Activated T-helper 1 cell treated with anti-CD3 and anti-CD28 coated beads, Interleukin-12 subunit alpha, Interleukin-12 subunit beta, Interleukin-2, Interleukin-4 antibody, amounts not matched to agents 30 ng/mL and 10 ng/mL and 1 ng/mL, durations not matched to agents 14 hours and 24 hours and 36 hours (primary cell): ENCODE results near the gene EMC6. TPM values are rescaled to one million over a fixed set of nuclear protein-coding genes. Genes with fewer than 3 reads are reported as not detected.
A peak's percentile ranks its signal among the peaks of the same experiment; 100 is the strongest.

Source experiments
- DNase-seq: peaks from one replicate; pipeline ENCODE4 v3.0.0; 2021; ENCODE audit warnings: low spot score
- H3K27ac Mint-ChIP-seq: one replicate; pipeline ENCODE4 v1.8.0; 2021; ENCODE audit warnings: mild to moderate bottlenecking, mixed read lengths
- H3K27me3 Mint-ChIP-seq: one replicate; pipeline ENCODE4 v1.8.0; 2022; ENCODE audit warnings: mild to moderate bottlenecking, moderate library complexity, mixed read lengths; ENCODE audit not compliant: insufficient read depth
- H3K36me3 Mint-ChIP-seq: one replicate; pipeline ENCODE4 v1.8.0; 2021; ENCODE audit warnings: low read depth, mixed read lengths
- H3K4me1 Mint-ChIP-seq: one replicate; pipeline ENCODE4 v1.8.0; 2021; ENCODE audit warnings: low read depth, mixed read lengths
- H3K4me3 Mint-ChIP-seq: one replicate; pipeline ENCODE4 v1.8.0; 2021; ENCODE audit warnings: mild to moderate bottlenecking, moderate library complexity, mixed read lengths
- H3K9me3 Mint-ChIP-seq: one replicate; pipeline ENCODE4 v1.8.0; 2021; ENCODE audit warnings: mixed read lengths
- intact Hi-C: fragments of 100-400 bp; cut with micrococcal nuclease; formaldehyde crosslinking; loops from one replicate; pipeline ENCODE4 v1.15.1; 2024
- total RNA-seq: library from RNA; stranded (reverse); gene quantifications from 2 replicates; pipeline ENCODE4 v1.2.3, GENCODE V29; 2022

EMC6 gene
- 63.6 and 73.3 TPM in 2 replicates for total RNA-seq

- Mint-ChIP-seq H3K36me3 (peaks cover 20% of the 10 kb centered on the region), H3K4me3 (peak within 1 kb of the TSS; percentile 98), H3K9me3 (no peaks in the 10 kb centered on the region), H3K4me1 (peaks cover 21% of the 10 kb centered on the region), H3K27ac (peak within 1 kb of the TSS; percentile 97), H3K27me3 (peaks cover 2% of the 10 kb centered on the region)
- intact Hi-C loops = loop anchor here (1.0 to 5.0 kb wide), 8 partner anchors 26 to 224 kb away; partner anchors contain the start of genes CAMKK1, CTNS, HASPIN and NCBP3
- peak; percentile 100 for DNase-seq
These were observed at the start of gene EMC6, which contains the start of gene TAX1BP3 for GRCh38 chr17:3668279-3669084. TSS of gene EMC6 (plus strand) at chr17:3668812. CDS start at chr17:3669147, 335 bp downstream. TSS of gene TAX1BP3 (minus strand) at chr17:3668578. CDS start at chr17:3668526, 52 bp downstream.

- H3K4me1 Mint-ChIP-seq = no peaks in the 10 kb centered on the region
- H3K27me3 Mint-ChIP-seq = no peaks in the 10 kb centered on the region
- H3K4me3 Mint-ChIP-seq = no peak overlapping the region
- peak overlapping the region; percentile 7 for H3K27ac Mint-ChIP-seq
- intact Hi-C loops = no loop called here
- DNase-seq = no peak
- H3K36me3 Mint-ChIP-seq = peaks cover 44% of the 10 kb centered on the region
- no peaks in the 10 kb centered on the region for H3K9me3 Mint-ChIP-seq
These were observed 47.4 kb upstream of the EMC6 start for GRCh38 chr17:3621146-3621720.

GRCh38 chr17:3622977-3623594, 45.5 kb upstream of the EMC6 start:
- H3K27me3 Mint-ChIP-seq = no peaks in the 10 kb centered on the region
- no peak overlapping the region for H3K4me3 Mint-ChIP-seq
- H3K36me3 Mint-ChIP-seq = peaks cover 36% of the 10 kb centered on the region
- no peak for DNase-seq
- intact Hi-C loops = no loop called here
- H3K27ac Mint-ChIP-seq = no peak overlapping the region
- H3K4me1 Mint-ChIP-seq = no peaks in the 10 kb centered on the region
- no peaks in the 10 kb centered on the region for H3K9me3 Mint-ChIP-seq

GRCh38 chr17:3626831-3627768, 41.5 kb upstream of the EMC6 start:
- DNase-seq = no peak
- H3K27ac Mint-ChIP-seq = peak overlapping the region; percentile 15
- no peaks in the 10 kb centered on the region for H3K9me3 Mint-ChIP-seq
- H3K4me3 Mint-ChIP-seq = no peak overlapping the region
- no peaks in the 10 kb centered on the region for H3K4me1 Mint-ChIP-seq
- intact Hi-C loops = no loop called here
- H3K36me3 Mint-ChIP-seq = peaks cover 26% of the 10 kb centered on the region
- H3K27me3 Mint-ChIP-seq = no peaks in the 10 kb centered on the region

- no peaks in the 10 kb centered on the region for H3K27me3 Mint-ChIP-seq
- no peak for DNase-seq
- intact Hi-C loops = no loop called here
- H3K4me1 Mint-ChIP-seq = no peaks in the 10 kb centered on the region
- no peak overlapping the region for H3K4me3 Mint-ChIP-seq
- no peak overlapping the region for H3K27ac Mint-ChIP-seq
- H3K9me3 Mint-ChIP-seq = no peaks in the 10 kb centered on the region
- peaks cover 23% of the 10 kb centered on the region for H3K36me3 Mint-ChIP-seq
These were observed 40.8 kb upstream of the EMC6 start for GRCh38 chr17:3627769-3628167.

- intact Hi-C loops = no loop called here
- H3K27me3 Mint-ChIP-seq = no peaks in the 10 kb centered on the region
- H3K4me3 Mint-ChIP-seq = no peak overlapping the region
- DNase-seq = no peak
- peaks cover 21% of the 10 kb centered on the region for H3K36me3 Mint-ChIP-seq
- H3K4me1 Mint-ChIP-seq = peaks cover 12% of the 10 kb centered on the region
- peak overlapping the region; percentile 48 for H3K27ac Mint-ChIP-seq
- no peaks in the 10 kb centered on the region for H3K9me3 Mint-ChIP-seq
These were observed 37.8 kb upstream of the EMC6 start for GRCh38 chr17:3630781-3631180.

- DNase-seq = no peak
- Mint-ChIP-seq H3K4me3 (no peak overlapping the region), H3K27me3 (no peaks in the 10 kb centered on the region), H3K4me1 (peaks cover 15% of the 10 kb centered on the region), H3K27ac (no peak overlapping the region), H3K9me3 (no peaks in the 10 kb centered on the region), H3K36me3 (peaks cover 15% of the 10 kb centered on the region)
- intact Hi-C loops = no loop called here
These were observed 36.3 kb upstream of the EMC6 start for GRCh38 chr17:3632287-3632686.

GRCh38 chr17:3635474-3636153, 33.0 kb upstream of the EMC6 start:
- peak overlapping the region; percentile 75 for H3K27ac Mint-ChIP-seq
- intact Hi-C loops = loop anchor here (1.0 to 5.0 kb wide), 7 partner anchors 33 to 588 kb away; partner anchors contain the start of genes CAMKK1, EMC6, HASPIN and TAX1BP3

GRCh38 chr17:3636154-3636907, 32.3 kb upstream of the EMC6 start, which contains the start of the genes CTNS and SHPK:
TSS of gene CTNS (plus strand) at chr17:3636760. CDS start at chr17:3640207, 3,447 bp downstream.
TSS of gene SHPK (minus strand) at chr17:3636250. CDS start at chr17:3636219, 31 bp downstream.
- H3K27me3 Mint-ChIP-seq = no peaks in the 10 kb centered on the region
- H3K4me3 Mint-ChIP-seq = peak within 1 kb of the TSS; percentile 95
- intact Hi-C loops = loop anchor here (1.0 to 5.0 kb wide), 7 partner anchors 32 to 589 kb away; partner anchors contain the start of genes CAMKK1, EMC6, HASPIN and TAX1BP3
- peak; percentile 95 for DNase-seq
- peaks cover 25% of the 10 kb centered on the region for H3K36me3 Mint-ChIP-seq
- peak within 1 kb of the TSS; percentile 98 for H3K27ac Mint-ChIP-seq
- H3K4me1 Mint-ChIP-seq = peaks cover 48% of the 10 kb centered on the region
- H3K9me3 Mint-ChIP-seq = no peaks in the 10 kb centered on the region

More at GRCh38 chr17:3635474-3636153, 33.0 kb upstream of the EMC6 start:
- DNase-seq = no peak
- Mint-ChIP-seq H3K4me1 (peaks cover 43% of the 10 kb centered on the region), H3K9me3 (no peaks in the 10 kb centered on the region), H3K36me3 (peaks cover 23% of the 10 kb centered on the region), H3K4me3 (peak overlapping the region; percentile 95), H3K27me3 (no peaks in the 10 kb centered on the region)

- Mint-ChIP-seq H3K36me3 (peaks cover 27% of the 10 kb centered on the region), H3K27ac (peak overlapping the region; percentile 55), H3K9me3 (no peaks in the 10 kb centered on the region), H3K27me3 (no peaks in the 10 kb centered on the region), H3K4me3 (peak overlapping the region; percentile 95), H3K4me1 (peaks cover 53% of the 10 kb centered on the region)
- no peak for DNase-seq
- intact Hi-C loops = loop anchor here (1.0 to 5.0 kb wide), 7 partner anchors 31 to 590 kb away; partner anchors contain the start of genes CAMKK1, EMC6, HASPIN and TAX1BP3
These were observed 31.7 kb upstream of the EMC6 start for GRCh38 chr17:3636908-3637373.
